Stimulated activated CD8-positive, alpha-beta memory T cell treated with anti-CD3 and anti-CD28 coated beads, Interleukin-2, amount 100 ng/mL, for 1 hour (primary cell): Measurements from ENCODE around the gene IL23A.
"Not testable (repeated sequence)": the region's sequence is repeated elsewhere in the genome, so short reads cannot be mapped to it uniquely, and the experiment has no call there.

Experiments
- DNase-seq, 2 donors: peaks; one replicate each; pipeline ENCODE4 v3.0.0-alpha.2; 2020; ENCODE audit warnings: low read depth in 2 of 2

Gene IL23A

DNA sequence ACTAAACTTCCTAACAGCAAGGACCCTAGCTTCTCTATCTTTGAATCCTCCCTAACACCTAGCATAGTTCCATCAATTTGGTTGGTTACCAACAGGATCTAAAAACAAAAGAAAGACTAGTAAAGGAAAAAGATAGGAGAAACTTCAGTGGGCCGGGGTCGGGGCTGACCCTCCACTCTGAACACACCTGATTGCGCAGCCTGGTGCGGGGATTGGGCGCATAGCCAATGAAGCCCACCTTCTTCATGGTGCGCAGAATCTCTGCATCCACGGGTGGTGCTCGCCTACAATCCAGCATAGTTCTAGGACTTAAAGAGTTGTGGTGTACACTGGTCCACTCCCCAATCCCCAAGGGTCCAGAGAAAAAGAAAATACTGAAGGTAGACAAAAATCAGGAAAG, 12.6 kb upstream of the IL23A start:
- no peak for DNase-seq

DNA sequence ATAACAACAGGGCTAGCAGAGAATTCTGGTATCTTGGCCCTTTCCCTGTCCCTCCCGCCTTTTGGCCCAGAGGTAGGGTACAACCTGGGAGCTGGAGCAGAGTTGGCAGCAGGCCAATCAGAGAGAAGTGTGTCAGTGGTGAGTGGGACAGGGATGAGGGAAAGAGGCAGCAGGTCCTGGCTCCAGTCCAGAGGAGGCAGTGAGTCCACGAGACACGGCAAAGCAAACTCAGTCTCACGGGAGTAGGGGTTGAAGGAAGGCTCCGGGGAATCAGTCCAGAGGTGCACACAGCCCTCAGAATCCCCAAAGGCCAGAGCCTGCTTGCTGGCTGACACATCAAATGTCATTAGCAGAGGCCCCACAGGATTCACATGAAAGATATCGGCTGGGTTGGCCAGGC, 12.2 kb upstream of the IL23A start:
- no peak for DNase-seq

DNA sequence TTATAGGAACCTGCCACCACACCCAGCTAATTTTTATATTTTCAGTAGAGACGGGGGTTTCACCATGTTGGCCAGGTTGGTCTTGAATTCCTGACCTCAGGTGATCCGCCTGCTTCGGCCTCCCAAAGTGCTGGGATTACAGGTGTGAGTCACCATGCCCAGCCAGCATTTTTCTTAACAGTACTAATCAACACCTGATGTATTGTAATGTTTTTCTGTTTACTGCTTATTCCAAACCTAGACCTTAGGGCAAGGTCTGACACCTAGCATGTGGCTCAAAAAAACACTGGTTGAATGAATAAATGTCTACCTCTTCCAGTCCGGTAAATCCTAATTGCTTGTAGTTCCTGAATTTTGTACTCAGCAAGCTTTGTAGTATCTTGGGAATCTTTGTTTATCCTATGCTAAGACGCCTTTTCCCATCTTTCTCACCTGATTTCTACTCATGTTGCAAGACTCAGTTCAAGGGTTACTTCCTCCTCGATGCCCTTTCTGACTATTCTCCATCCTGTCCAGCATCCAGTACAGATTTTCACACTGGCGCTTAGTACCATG, 7.7 kb upstream of the IL23A start:
- DNase-seq = no peak

DNA sequence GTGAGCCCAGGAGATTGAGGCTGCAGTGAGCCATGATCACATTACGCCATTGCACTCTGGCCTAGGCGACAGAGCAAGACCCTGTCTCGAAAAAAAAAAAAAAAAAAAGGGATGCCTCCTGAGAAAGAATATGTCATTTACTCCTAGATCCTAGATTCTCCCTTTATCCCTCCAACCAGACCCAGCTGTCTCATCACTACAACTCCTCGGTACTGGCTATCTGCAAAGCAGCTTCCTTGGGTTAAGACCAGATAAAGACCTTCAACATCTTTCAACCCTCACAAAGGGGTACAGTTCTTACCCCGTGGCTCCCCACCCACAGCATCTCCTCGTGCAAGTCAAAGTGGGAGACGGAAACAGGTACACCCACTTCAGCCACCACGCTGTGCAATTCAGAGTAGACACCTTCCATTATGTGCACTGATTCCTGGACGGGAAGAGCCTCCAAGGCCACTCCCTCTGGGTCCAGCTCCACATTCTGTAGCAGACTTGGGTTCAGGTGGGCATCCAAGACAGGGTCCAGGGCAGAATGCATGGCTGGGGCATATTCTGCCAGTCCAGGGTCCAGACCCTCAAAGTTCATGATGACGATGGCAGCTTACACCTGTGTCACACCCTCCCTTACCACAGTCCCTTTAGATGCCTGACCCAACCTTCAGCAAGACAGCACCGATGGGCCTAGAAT, 6.0 kb upstream of the IL23A start:
- DNase-seq = no peak

DNA sequence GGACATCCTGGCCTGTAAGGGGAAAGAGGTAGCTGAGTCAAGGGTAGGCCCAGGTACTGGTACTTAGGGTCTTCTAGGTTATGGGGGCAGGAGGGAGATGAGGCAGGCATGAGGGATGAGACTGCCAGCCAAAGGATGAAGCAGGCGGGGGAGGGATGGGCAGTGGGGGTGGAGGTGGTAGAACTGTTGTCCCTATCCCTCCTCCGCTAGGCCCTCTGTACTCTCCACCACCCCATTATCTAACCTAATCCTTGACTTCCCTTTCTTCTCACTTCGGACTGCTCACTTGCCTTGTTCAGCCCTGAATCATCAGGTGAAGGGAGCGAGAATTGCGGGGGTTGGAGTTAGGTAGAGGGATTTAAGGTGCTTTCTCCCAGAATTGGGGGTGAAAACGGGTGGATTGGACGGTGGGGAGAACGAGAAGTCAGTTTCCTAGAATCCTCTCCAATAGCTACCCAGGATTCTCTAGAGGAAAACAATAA, 5.4 kb upstream of the IL23A start:
- no peak for DNase-seq

DNA sequence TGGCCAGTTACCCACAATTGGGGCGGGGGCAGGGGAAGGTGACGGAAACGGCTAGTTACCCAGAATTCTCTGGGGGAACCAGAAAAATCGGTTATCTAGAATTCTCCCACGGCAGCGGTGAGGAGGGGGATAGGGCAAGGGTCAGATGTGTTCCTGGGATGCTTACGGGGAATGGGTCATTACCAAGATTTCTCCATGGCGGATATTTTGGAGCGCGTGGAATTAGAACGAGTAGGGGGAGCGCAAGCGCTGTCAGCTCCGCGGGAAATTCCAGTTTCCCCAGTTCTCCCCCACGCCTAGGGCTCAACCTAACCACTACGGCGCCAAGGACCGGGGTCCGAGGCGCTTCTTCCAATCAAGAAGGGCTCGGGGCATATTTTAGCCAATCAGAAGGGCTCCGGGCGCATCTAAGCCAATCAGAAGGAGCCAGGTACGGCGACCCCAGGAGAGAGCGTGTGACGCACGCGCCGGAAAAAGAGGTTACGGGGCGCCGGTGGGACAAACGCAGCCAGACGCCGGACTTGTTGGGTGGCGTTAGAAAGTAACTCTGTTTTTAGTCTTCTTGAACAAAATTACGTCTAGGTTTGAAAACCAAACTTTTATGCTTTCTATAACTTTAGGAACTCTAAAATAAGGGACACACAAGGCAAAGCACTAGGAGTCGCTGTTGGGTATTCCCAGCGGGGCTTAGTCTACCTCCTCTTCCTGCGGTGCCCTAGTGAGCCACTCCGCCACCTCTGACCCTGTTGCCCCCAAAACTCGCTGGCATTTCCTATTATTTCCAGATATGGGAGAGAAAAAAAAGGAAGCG, 4.8 kb upstream of the IL23A start, which contains the start of gene PAN2:
Gene PAN2 (minus strand): TSS at position 322 of the 811 bp plus-strand sequence. CDS start 906 bp downstream, outside the sequence.
- DNase-seq = peak; percentile 84 to 88

DNA sequence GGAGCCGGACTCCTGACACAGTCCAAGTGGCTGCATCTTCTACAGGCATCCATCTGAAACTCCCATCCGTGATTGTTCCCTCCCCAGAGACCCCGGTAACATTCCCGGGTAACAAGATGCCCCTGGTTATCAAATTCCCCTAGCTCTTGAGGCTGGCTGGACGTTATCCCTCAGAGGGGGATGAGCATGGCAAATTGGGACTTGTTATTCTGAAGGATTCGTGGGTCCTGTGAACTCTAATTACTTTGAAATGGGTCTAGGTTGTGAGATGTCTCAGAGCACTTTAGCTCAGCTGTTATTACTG, 4.2 kb upstream of the IL23A start:
- no peak for DNase-seq

DNA sequence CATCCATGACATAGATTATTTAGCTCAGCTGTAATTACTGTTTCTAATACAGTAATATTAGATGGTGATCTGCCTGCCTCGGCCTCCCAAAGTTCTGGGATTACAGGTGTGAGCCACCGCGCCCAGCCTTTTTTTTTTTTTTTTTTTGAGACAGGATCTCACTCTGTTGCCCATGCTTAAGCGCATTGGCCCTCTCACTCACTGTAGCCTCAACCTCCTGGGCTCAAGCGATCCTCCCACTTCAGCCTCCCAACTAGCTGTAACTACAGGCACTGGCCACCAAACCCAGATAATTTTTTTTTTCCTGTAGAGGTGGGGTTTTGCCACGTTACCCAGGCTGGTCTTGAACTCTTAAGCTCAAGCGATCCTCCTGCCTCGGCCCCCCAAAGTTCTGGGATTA, 3.2 kb upstream of the IL23A start:
- not testable (repeated sequence) for DNase-seq

DNA sequence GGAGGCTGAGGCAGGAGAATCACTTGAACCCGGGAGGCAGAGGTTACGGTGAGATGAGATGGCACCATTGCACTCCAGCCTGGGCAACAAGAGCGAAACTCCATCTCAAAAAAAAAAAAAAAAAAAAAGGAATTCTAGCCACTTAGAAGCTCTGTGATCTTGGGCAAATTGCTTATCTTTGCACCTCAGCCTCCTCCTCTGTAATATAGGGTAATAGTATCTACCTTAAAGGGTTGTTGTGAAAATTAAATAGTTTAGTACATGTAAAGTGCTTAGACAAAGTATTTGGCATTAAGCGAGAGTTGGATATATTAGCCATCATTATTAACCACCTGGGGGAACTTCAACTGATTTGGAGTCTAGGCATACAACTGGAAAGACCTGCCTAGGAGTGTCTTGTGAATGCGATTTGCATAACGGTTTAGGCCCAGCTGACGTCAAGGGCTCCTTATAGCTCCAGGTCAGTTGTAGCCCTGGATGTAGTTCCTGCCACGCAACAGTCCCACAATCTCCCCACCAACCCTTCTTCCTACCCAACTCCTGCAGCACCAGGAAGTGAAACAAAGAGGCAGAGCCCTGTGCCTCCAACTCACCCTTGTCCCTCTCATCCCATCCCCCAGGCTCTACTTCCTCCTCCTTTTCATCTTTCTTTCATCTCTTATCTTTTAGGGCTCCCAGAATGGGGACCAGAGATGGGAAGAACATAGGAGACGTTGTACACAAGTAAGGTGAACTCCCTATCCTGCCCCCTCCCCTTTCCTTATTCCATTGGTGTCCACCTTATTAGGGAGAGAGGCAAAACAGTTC, 2.1 kb upstream of the IL23A start:
- no peak for DNase-seq

DNA sequence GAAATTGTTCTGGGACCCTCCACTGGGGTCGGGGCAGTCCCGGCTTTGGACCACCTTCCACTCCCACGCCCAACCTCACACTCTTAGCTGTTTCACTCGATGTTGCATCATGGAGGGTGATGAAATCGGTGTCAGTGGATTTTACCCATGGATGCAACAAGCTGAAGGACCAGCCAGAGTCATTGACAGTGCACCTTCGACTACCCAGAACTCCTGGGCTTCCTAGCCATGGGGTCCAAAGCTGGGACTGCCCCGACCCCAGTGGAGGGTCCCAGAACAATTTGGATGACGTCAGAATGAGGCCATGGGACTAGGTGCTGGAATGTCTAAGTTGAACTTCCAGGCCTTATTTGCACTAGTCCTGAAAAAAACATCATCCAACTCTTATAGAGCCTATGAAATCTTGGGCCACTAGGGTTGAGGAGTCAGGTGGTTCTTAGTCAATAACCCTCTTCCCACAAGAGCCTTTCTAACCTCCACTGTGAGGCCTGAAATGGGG, 882 bp upstream of the IL23A start:
- DNase-seq = no peak

DNA sequence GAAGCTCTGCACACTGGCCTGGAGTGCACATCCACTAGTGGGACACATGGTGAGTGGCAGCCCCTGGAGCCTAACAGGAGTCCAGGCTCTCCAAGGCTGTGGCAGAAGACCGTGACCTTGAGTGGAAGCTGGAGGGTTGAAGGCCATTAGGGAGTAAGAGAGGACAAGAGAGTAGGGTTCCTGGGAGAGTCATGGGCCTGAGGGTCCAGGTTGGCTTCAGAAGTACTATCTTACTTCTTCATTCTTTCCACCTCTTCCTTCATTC, 406 bp downstream of the IL23A start:
- no peak for DNase-seq

DNA sequence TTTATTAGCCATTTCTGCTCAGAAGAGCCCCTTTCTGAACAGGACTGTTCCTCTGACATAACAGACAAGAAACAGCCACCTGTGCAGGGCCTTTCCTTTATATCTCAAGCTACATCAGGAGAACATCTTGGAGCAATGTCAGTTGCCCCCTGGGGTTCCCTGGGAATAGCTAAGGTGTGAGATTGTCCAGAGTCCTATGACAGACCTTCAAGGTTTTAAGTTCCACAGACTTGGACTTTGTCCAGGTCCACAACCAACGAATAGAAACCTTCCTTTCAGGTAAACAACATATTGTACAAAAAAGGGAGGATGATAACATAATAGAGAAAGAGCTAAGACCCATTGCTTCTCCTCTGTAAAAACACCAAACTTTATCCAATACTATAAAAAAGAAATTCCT, 2.9 kb downstream of the IL23A start:
- DNase-seq = no peak

DNA sequence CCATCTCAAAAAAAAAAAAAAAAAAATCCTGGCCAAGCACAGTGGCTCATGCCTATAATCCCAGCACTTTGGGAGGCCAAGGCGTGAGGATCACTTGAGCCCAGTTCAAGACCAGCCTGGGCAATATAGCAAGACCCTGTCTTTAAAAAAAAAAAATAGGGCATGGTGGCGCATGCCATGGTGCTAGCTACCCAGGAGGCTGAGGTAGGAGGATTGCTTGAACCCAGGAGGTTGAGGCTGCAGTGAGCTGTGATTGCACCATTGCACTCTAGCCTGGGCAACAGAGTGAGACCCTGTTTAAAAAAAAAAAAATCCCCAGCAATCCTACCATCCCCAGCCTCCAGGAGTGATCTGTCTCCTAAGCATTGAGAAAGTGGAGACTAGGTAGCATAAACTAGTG, 3.6 kb downstream of the IL23A start:
- DNase-seq = not testable (repeated sequence)

DNA sequence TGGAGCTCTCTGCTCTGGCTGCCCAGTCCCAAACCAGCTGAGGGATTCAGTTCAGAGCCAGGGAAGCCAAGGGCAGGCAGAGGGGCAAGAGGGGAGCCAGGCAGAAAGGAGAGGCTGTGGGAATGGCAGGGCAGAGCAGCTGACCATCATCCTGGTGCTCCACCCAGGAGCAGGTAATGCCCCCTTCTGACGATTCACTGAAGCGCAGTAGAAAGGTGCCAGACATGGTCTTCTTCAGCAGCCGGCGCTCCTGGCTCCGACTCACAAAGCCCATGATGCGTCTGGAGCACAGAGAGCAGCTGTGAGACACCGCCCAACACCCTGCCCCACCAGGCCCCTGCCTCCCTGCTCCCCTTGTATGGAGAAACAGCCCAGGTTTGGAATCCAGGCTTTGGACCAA, 8.0 kb downstream of the IL23A start:
- DNase-seq = no peak

DNA sequence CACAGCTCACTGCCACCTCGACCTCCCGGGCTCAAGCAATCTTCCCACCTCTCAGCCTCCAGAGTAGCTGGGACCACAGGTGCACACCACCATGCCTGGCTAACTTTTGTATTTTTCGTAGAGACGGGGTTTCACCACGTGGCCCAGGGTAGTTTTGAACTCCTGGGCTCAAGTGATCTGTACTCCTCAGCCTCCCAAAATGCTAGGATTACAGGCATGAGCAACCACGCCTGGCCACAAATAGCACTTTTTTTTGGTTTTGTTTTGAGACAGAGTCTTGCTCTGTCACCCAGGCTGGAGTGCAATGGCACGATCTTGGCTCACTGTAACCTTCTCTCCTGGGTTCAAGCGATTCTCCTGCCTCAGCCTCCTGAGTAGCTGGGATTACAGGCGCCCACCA, 8.6 kb downstream of the IL23A start:
- not testable (repeated sequence) for DNase-seq

DNA sequence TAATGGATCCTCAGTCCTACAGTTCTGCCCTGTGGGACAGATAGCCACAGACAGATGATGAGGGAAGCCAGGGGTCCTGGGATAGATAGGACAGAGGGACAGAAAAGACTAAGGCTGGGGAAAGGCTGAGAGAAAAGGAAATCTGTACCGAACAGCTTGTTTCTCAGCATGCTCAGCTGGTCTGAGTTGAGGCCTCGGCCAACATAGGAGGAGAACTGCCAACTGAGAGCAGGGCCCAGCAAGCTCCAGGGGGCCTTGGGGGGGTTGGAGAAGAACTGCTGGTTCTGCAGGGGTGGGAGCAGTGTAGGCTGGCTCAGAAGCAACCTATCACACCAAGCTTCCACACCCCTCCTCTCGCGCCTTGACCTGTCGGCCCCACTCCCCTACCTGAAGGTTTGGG, 10.1 kb downstream of the IL23A start:
- no peak for DNase-seq

DNA sequence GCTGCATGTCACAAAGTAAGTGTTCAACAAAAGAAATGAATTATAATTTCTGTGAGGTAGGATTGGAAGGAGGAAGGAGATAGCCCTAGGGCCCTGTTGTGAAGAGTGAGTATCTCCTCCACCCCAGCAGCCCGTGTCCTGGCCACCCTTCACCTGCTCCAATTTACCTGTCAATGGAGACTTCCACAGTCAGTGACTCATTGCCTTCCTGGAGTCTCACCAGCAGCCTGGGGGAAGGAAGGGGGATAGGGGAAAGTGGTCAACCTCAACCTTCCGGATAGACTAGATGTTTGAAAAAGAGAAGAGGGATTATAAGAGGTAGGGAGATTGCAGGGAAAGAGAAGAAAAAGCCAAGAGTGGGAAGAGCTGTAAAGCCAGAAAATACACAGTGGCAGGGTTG, 12.0 kb downstream of the IL23A start:
- DNase-seq = no peak

DNA sequence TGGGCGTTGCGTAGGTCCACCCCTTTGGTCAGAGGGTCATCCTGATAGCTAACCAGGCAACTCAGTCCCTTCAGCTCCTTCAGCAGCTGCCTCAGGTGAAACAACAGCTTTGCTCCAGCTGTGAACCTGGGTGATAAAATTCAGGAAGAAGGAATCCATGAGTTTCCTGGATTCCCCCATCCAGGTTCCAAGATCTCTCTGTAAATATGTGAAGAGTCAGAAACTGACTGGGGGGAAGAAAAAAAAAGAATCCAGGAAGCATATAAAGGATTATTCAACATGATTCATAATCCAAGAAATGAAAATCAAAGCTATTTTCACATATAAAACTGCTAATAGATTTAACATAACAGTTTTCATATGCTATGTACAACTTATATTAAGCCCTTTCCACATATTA, 12.6 kb downstream of the IL23A start:
- no peak for DNase-seq

DNA sequence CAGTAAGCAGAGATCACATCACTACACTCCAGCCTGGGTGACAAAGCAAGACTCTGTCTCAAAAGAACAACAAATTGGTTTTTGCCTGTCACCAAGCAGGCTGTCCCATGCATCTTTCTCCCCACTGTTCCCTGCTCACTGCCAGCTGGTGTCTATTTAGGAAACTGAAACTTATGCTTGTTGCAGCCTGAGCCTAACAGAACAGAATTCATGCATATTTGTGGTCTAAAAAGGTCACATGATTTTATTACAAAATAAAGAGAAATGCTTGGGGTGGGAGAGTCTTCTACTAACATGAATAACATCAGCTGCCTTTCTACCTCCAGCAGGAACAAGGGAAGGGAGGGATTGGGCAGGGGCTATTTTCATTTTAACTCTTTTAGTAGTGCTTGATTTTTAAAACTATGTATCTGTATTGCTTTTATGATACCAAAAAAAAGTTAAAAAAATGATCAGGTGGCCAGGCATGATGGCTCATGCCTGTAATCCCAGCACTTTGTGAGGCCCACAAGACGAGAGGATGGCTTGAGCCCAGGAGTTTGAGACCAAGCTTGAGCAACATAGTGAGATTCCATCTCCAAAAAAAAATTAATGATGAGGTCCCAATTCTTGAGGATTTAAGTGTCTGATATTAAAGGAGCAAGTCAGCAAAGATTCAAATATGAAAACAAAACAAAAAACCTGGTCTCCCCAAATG, 20.3 kb downstream of the IL23A start:
- no peak for DNase-seq

DNA sequence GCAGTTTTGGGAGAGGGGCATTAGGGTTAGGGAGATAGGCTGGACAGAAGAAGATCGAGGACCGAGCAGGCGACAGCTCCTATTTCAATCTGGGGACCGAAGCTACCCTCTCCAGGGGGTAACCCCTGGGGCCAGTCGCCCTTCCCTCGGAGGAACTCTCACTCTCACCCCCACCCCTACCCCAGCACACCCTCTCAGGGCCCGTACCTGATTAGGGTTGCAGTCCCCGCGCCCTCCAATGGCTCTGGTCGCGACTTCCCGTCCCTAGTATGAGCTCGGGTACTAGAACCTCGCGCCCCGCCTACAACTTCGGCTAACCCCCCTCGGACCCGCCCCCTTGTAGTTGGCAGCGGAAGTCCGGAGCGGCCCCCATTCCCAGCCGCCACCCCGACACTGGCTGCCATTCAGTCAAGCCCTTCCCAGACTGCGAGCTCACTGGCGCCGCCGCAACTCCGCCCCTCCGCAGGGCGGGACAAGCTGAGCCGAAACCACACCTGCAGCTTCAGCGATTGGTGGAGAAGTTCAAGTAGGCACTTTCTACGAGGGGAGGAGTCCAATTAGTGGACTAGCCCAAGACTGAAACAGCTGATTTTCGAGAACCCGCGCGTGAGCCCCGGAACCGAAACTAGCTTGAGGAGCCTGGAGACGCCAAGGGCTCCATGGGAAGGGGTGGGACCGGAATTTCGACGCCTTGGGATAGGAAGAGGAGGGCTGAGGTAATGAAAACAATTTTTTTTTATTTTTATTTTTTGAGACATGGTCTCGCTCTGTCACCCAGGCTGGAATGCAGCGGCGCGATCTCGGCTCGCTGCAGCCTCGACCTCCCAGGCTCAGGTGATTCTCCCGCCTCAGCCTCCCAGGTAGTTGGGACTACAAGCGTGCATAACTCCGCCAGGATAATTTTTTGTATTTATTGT, 21.4 kb downstream of the IL23A start, which contains the start of gene STAT2:
Gene STAT2 (minus strand): TSS at position 257 of the 917 bp plus-strand sequence. CDS start 3,536 bp downstream, outside the sequence.
- DNase-seq = peak; percentile 98 to 99
